ENCODE measurements around the gene SCN5A.

Gene SCN5A

DNA sequence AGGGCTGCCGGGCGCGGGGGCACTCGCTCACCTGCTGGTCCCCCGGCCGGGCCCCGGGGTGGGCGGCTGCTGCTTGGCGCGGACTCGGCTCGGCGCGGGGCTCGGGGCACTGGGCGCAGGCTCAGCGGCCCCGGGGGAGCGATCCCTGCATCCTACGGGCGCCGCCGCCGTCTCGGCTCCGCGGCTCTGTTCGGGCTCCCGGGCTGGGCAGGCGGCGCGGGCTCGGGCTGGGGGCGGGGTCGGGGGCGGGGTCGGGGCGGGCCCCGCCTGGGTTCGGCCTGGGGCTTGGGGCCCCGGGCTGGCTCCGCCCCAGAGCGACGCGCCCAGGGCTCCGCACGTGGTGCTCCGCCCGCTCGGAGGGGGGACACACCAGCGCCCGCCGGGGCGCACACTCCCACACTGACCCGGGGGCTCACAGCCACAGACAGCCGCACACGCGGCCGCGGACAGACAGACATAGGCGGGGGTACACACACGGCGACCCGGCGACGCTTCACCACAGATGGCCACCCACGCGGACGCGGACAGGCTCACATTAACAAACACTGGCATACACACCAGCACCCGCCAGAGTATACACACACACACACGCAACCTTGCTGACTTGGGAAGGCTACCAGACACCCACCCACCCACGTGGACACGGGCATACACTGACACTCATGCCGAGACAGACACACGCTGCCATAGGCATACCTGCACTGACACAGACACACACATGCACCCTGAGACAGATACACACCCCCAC is at the start of gene SCN5A:
TSS of gene SCN5A (minus strand) at position 188 of the 748 bp plus-strand sequence. CDS start 16,380 bp downstream, outside the sequence.
- in situ Hi-C loops (cut with MboI; ENCODE audit: low sequenced_read_pairs): no loop called here

- in situ Hi-C loops (cut with MboI; ENCODE audit: low sequenced_read_pairs): no loop called here
These were observed 49.3 kb upstream of the SCN5A start for GRCh38 chr3:38698760-38699159.

DNA sequence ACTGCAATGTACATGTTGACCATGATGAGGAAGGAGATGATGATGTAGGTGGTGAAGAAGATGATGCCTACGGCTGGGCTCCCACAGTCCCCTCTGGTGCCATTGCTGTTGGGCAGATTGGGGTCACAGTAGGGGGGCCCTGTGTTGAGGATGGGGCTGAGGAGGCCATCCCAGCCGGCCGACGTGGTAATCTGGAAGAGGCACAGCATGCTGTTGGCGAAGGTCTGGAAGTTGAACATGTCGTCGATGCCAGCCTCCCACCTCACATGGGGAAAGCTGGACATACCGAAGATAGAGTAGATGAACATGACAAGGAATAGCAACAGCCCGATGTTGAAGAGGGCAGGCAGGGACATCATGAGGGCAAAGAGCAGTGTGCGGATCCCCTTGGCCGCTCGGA is 48.6 kb upstream of the SCN5A start:
- in situ Hi-C loops (cut with MboI; ENCODE audit: low sequenced_read_pairs): no loop called here

DNA sequence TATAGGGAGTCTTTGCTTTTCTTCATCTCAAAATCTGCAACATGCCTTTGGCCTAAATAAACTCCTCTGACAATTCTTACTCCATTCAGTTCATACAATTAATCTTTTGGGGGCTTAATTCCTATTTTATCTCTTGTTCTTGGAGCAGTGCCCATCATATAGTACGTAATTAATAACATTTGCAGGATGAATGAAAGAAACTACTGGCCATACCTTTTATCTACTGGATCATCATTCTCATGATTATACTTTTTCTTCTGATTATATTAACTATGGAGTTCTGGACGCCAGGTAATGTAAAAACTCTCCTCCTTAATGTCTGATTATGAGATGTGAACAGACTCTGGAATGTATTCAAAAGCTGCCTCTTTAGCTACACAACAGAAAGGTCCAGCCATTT is 46.5 kb upstream of the SCN5A start:
- in situ Hi-C loops (cut with MboI; ENCODE audit: low sequenced_read_pairs): no loop called here

GRCh38 chr3:38690185-38690584 is 40.7 kb upstream of the SCN5A start:
- in situ Hi-C loops (cut with MboI; ENCODE audit: low sequenced_read_pairs): no loop called here

GRCh38 chr3:38689774-38690173 is 40.3 kb upstream of the SCN5A start:
- in situ Hi-C loops (cut with MboI; ENCODE audit: low sequenced_read_pairs): no loop called here

DNA sequence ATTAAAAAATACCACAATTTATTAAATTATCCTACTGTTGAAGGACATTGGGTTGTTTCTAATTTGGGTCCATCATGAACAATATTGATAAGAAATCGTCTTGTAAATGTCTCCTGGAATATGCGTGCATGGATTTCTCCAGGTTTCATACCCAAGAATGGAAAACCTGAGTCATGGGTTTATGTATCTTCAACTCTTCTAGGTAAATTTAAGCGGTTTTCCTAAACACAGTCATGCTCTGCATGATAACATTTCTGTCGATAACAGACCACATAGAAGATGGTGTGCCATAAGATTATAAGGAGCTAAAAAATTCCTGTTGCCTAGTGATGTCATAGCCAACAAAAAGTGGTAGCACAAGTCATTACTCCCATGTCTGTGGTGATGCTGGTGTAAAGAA is 39.9 kb upstream of the SCN5A start:
- in situ Hi-C loops (cut with MboI; ENCODE audit: low sequenced_read_pairs): no loop called here

GRCh38 chr3:38687321-38687720 is 37.8 kb upstream of the SCN5A start:
- in situ Hi-C loops (cut with MboI; ENCODE audit: low sequenced_read_pairs): no loop called here

DNA sequence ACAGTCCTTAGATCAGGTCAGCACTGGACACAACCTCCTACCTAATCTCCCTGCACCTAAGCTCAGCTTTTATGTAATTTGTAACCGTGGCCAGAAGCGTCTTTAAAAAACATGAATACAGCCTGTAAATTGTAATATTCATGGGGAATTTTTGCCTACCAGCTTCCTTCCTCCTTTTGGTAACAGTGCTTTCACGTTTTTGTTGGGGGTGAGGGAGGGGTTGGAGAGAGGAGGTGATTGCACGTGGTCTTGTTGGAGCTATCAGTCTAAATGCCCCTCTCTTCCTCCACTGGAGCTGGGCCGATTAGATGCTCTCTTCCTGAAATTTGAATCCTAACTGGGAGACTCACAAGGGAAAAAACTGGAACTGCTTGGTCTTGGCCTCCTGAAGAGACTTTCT is 35.1 kb upstream of the SCN5A start:
- in situ Hi-C loops (cut with MboI; ENCODE audit: low sequenced_read_pairs): no loop called here

- in situ Hi-C loops (cut with MboI; ENCODE audit: low sequenced_read_pairs): no loop called here
These were observed 20.2 kb upstream of the SCN5A start for GRCh38 chr3:38669668-38670067.

GRCh38 chr3:38662544-38662943 is 13.1 kb upstream of the SCN5A start:
- in situ Hi-C loops (cut with MboI; ENCODE audit: low sequenced_read_pairs): no loop called here

GRCh38 chr3:38658841-38659240 is 9.4 kb upstream of the SCN5A start:
- in situ Hi-C loops (cut with MboI; ENCODE audit: low sequenced_read_pairs): no loop called here

DNA sequence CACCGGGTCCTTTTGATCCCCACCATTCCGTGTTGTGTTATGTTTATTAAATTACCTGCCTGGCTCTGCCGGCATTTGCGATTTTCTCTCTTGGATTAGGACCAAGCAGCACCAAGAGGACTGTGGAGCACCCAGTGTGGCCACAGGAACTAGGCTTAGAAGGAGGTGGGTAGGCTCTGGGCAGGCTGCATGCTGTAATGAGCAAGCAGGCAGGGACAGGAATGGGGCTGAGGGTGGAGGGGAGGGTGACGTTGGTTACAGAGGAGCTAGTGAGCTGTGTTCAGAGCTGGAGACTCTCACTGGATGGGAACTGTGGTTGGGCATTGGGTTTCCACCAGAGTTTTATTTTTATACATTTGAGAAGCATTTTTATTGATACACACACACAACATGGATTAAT is 7.9 kb upstream of the SCN5A start:
- in situ Hi-C loops (cut with MboI; ENCODE audit: low sequenced_read_pairs): no loop called here

DNA sequence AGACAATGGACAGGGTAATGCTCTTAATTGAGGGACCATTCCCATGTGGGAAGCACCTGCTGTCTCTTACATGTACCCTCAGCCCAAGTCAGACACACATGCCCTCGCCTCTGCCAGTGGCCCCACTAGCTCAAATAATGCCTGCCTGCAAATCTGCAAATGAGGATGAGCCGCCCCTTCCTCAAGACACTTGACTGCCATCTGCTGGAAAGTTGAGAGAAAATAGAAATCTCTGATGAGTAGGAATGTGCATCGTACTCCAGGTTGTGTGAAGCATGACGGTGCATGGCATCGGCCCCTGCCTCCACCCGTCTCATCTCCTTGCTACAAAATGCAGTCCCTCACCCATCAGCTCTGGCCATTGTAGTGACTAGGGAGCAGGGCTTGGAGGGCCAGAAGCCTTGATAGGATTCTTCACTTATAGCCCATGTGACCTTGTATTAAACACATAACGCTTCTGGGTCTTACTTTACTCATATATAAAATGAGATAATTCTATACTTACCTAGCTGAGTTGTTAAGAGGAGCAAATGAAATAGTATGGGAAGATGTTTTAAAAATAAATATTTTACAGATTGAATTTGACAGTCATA is 6.3 kb upstream of the SCN5A start:
- in situ Hi-C loops (cut with MboI; ENCODE audit: low sequenced_read_pairs): no loop called here

DNA sequence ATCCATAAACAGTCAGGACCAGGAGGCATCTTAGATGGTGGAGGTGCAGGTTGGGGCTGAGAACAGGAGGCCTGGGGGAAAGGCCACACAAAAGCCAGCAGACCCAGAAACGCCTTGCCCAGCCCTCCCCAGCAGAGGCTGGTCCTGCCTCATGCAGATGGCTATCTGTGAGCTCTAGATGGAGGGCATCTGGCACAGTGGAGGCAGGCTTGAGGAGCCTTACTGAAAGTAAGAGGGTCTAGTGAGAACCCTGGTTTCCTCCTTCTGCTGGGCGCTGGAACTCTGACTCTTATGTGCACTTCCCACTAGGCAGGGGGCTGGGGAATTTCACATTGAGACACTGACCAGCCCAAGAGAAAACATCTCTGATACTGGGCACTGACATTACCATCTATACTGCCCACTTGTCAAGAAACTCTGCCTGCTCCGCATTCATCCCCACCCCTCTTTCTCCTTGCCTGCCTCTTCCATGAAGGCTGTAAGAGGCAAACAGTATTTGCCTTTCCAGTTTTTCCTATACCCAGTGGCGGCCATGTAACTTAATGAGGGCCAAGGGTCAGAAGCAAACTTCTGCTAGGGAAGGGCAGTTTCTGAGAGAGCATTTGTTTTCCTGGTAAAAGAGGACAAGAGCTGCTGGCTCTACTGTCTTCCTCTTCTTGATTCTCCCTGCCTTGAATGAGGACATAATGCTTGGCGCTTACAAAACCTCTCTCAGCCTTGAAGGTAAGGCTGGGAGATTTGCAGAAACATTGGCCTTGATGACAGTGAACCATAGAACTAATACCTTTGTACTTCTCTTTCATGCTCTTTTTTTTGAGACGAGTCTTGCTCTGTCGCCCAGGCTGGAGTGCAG is 4.4 kb upstream of the SCN5A start:
- in situ Hi-C loops (cut with MboI; ENCODE audit: low sequenced_read_pairs): no loop called here

DNA sequence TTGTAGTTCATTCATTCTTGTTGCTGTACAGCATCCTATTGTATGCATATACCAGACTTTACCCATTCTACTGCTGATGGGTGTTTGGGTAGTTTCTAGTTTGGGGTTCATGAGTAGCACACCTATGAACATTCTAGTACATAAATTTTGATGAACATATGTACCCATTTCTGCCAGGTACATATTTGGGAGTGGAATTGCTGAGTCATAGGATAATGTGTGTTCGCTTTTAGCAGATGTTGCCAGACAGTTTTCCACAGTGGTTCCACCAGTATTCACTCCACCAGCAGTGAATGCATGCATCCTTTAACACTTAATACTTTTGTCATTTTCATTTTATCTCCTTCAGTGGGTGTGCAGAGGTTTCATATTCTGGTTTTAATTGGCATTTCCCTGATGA is 3.4 kb upstream of the SCN5A start:
- in situ Hi-C loops (cut with MboI; ENCODE audit: low sequenced_read_pairs): no loop called here

DNA sequence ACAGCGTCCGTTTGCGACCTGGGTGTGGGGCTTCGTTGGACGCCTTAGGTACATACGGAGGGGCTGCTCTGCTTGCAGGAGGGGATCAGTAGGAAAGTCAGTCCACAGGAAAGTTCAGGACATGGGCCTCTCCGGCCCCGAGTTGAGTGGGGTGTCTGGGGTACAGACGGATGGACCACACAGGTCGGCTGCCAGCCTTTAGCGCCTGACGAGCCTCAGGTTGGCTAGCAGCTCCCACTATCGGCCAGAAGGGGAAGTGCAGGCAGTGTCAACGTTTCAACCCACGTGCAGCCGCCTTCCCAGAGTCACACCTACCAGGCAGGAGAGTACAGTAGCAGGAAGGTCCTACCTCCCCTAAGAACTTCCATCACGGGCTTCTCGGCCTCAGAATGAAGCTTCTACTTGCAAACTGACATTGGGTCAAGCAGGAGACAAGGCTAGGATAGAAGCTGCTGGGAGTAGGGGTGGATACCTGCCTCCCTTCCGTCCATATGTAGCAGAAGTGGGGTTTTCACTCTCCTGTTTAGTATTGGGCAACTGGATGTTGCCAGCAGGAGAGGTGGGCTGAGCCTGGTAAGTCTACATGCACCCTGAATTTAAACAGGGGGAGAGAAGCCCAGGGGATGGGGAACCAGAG is 1.8 kb upstream of the SCN5A start:
- in situ Hi-C loops (cut with MboI; ENCODE audit: low sequenced_read_pairs): no loop called here

- in situ Hi-C loops (cut with MboI; ENCODE audit: low sequenced_read_pairs): no loop called here
These were observed 913 bp upstream of the SCN5A start for GRCh38 chr3:38650248-38650951.

DNA sequence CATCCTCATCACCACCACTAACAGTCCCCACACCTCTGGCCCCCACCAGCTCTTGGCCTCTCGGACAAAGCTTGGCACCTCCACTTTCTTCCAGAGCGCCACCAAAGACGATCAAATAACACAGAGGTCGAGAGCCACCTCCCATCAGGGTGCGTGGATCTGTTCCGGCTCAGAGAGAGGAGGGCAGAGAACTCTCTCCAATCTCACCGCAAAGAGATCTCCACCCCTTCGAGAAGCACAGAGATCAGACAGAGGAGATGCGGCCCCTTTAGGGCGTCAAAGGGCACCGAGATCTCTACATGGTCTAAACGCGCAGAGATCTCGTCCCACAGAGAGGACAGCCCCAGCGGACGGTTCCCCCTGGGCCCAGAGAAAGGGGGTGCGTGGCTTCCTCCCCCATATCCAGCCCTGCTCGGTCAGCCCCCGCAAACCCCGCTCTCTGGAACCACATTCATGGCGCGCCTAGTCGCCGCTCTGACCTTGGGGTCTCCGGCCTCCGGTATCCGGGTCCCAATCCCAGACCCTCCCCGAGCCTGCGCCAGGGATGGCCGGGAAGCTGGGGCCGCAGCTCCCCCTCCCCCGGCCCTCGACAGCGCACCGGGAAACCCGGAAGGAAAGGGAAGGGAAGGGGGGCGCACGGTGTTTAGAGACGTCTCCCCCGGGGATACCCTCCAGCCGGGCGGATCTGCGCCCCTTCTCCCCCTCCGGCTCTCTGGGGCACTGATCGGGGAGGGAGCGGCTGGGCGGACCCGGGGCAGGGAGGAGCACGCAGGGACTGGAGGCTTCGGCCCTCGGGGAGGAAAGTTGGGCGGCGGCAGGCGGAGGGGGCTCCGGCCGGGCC is 608 bp downstream of the SCN5A start:
- in situ Hi-C loops (cut with MboI; ENCODE audit: low sequenced_read_pairs): no loop called here

All from HL-60/S4 treated with retinoic acid at 250 ng/mL for 4 days and 3 days (cell line).